ENCODE data around the gene ATN1. TPM values are rescaled to one million over a fixed set of nuclear protein-coding genes. Genes with fewer than 3 reads are reported as not detected.
"Not testable (repeated sequence)": the region's sequence is repeated elsewhere in the genome, so short reads cannot be mapped to it uniquely, and the experiment has no call there.

Gene ATN1, protein sequence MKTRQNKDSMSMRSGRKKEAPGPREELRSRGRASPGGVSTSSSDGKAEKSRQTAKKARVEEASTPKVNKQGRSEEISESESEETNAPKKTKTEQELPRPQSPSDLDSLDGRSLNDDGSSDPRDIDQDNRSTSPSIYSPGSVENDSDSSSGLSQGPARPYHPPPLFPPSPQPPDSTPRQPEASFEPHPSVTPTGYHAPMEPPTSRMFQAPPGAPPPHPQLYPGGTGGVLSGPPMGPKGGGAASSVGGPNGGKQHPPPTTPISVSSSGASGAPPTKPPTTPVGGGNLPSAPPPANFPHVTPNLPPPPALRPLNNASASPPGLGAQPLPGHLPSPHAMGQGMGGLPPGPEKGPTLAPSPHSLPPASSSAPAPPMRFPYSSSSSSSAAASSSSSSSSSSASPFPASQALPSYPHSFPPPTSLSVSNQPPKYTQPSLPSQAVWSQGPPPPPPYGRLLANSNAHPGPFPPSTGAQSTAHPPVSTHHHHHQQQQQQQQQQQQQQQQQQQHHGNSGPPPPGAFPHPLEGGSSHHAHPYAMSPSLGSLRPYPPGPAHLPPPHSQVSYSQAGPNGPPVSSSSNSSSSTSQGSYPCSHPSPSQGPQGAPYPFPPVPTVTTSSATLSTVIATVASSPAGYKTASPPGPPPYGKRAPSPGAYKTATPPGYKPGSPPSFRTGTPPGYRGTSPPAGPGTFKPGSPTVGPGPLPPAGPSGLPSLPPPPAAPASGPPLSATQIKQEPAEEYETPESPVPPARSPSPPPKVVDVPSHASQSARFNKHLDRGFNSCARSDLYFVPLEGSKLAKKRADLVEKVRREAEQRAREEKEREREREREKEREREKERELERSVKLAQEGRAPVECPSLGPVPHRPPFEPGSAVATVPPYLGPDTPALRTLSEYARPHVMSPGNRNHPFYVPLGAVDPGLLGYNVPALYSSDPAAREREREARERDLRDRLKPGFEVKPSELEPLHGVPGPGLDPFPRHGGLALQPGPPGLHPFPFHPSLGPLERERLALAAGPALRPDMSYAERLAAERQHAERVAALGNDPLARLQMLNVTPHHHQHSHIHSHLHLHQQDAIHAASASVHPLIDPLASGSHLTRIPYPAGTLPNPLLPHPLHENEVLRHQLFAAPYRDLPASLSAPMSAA (N-terminal part only)
- total RNA-seq: 12.1 and 18.7 TPM in 2 replicates

DNA sequence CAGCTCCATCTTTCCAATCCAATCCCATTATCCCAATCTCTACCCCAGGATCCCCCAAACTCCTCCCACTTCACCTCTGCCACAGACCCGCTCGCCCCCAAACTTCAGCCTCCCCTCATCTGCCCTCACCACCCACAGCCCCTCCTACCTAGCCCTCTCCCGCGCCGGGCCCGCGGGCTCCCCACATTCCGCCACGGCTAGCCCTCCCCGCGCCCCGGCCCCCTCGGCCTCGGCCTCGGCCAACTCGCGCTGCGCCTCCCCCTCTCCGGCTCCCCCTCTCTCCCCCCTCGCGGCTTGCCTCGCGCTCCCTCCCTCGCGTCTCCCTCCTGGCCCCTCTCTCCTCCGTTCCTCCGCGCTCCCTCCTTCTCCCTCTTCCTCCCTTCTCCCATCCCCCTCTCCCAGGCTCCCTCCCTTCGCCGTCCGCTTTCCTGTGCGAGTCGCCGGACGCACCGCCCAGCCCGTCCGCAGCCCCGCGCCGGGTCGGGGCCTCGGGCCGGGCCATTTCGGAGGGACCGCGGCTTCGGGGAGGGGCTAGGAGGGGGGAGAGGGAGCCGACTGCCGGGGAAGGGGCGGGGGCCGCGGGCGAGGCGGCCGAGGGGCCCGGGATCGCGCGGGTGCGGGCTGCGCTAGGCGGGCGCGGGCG, at the start of gene ATN1:
Gene ATN1 (plus strand): TSS at position 581 of the 643 bp plus-strand sequence. CDS start 6,043 bp downstream, outside the sequence.
- peak; percentile 66 for DNase-seq

- not testable (repeated sequence) for DNase-seq
These were observed 47.9 kb upstream of the ATN1 start for GRCh38 chr12:6879824-6880223.

GRCh38 chr12:6883252-6883651, 44.5 kb upstream of the ATN1 start:
- no peak for DNase-seq

GRCh38 chr12:6883683-6884082, 44.1 kb upstream of the ATN1 start:
- DNase-seq: no peak

GRCh38 chr12:6884539-6884938, 43.2 kb upstream of the ATN1 start:
- DNase-seq: no peak

DNA sequence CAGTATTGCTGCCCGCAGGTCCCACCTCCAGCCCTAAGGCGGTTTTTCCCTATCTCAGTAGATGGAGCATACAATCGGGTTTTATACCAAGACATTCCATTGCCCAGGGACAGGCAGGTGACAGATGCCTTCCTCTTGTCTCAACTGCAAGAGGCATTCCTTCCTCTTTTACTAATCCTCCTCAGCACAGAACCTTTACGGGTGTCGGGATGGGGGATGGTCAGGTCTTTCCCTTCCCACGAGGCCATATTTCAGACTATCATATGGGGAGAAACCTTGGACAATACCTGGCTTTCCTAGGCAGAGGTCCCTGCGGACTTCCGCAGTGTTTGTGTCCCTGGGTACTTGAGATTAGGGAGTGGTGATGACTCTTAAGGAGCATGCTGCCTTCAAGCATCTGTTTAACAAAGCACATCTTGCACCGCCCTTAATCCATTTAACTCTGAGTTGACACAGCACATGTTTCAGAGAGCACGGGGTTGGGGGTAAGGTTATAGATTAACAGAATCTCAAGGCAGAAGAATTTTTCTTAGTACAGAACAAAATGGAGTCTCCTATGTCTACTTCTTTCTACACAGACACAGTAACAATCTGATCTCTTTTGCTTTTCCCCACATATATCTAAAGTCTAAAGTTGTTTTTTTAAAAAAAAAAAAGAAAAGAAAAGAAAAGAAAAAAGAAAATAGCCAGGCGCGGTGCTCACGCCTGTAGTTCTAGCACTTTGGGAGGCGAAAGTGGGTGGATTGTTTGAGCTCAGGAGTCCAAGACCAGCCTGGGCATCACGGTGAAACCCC, 41.4 kb upstream of the ATN1 start:
- not testable (repeated sequence) for DNase-seq

GRCh38 chr12:6887460-6887859, 40.3 kb upstream of the ATN1 start:
- DNase-seq: no peak

DNA sequence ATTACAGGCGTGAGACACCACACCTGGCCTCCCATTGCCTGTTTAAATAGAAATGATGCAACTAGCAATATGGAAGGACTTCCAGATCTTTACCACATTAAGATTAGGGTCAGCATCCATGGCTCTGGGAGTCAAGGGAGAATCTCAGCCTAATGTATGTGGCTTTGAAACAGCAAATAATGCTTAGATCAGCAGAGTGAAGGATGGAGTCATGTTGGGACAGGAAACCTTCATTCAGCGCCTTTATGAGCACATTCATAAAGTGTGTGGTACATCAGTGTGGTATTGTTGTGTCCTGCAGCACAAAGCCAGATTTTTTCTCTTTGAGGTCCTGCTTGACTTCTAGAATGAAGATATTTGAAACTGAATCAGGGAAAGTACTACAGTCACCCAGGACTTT, 39.4 kb upstream of the ATN1 start:
- no peak for DNase-seq

- not testable (repeated sequence) for DNase-seq
These were observed 39.0 kb upstream of the ATN1 start for GRCh38 chr12:6888794-6889193.

DNA sequence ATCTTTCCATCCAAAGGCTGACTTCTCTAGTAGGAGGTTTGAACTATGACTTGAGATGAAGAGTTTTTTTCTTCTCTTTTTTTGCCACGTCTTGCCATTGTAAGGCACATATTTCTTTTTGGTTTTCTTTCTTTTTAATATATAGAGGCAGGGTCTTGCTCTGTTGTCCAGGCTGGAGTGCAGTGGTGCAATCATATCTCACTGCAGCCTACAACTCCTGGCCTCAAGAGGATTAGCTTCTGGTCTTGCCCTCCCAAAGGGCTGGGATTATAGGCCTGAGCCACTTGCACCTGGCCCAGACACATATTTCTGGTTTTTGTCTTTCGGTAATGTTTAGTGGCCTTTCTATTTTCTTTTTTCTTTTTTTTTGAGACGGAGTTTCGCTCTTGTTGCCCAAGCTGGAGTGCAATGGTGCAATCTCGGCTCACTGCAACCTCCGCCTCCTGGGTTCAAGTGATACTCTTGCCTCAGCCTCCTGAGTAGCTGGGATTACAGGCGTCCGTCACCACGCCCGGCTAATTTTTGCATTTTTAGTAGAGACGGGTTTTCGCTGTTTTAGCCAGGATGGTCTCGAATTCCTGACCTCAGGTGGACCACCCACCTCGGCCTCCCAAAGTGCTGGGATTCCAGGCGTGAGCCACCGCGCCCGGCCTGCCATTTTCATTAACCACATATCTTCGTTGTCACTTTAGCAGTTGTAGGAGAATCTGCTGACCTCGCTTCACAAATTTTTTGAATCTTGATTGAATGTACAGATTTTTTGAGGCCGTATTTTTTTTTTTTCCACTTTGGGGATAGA, 37.8 kb upstream of the ATN1 start:
- not testable (repeated sequence) for DNase-seq

GRCh38 chr12:6890789-6891645, 36.7 kb upstream of the ATN1 start:
- DNase-seq: peak; percentile 99

DNA sequence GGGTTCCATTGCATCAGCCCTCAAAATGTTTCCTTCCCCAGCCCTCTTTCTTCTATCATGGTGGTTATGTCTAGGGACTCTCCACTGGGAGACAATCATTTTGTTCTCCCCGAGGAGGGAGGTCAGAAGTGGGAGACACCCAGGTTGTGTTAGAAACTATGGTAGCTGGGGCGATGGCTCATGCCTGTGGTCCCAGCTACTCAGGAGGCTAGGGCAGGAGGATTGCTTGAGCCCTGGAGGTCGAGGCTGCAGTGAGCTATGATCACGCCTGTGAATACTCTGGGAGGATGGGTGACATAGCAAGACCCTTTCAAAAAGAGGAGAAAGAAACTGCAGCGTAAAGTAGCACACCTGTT, 36.1 kb upstream of the ATN1 start:
- no peak for DNase-seq

GRCh38 chr12:6892683-6893082, 35.1 kb upstream of the ATN1 start:
- not testable (repeated sequence) for DNase-seq

- DNase-seq: no peak
These were observed 33.4 kb upstream of the ATN1 start for GRCh38 chr12:6894321-6894720.

DNA sequence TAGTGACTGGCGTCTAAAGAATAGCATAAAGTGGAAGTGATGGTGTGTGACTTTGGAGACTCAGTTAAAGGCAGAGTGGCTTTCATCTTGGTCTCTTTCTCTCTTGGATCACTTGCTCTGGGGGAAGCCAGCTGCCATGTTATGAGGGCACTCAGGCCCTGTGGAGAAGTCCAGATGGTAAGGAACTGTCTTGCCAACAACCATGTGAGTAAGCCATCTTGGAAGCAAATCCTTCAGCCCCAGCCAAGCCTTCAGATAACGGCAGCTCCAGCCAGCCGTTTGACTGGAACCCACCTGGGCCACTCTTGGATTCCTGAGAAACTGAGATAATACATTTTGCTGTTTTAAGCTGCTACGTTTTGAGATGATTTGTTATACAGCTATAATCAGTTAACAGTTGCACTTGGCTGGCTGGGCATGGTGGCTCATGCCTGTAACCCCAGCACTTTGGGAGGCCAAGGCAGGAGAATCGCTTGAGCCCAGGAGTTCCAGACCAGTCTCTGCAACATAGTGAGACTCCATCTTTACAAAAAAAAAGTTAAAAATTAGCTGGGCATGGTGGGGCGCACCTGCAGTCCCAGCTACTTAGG, 30.8 kb upstream of the ATN1 start:
- no peak for DNase-seq

GRCh38 chr12:6899427-6899826, 28.3 kb upstream of the ATN1 start:
- DNase-seq: no peak

DNA sequence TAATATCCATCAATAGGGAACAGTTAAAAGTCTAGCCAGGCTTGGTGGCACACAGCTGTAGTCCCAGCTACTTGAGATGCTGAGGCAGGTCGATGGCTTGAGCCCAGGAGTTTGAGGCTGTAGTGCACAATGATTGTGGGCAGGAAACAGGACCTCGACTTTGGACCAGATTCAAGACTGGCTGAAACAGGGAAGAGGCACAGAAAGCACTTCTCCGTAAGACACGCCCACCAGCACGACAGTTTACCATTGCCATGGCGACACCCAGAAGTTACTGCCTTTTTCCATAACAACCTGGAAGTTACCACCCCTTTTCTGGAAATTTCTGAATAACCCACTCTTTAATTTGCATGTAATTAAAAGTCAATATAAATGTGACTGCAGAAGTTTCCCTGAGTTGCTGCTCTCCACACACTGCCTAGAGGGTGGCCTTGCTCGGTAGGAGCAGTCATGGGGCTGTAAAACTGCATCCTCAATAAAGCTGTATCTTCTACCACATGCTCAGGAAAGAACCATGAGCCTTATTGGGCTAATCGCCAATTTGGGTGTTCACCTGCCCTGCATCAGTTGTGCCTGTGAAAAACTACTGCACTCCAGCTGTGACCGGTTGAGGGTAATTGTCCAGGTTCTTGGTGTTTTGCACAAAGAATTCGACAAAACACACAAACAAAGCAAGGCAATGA, 27.8 kb upstream of the ATN1 start:
- DNase-seq: peak; percentile 88

DNA sequence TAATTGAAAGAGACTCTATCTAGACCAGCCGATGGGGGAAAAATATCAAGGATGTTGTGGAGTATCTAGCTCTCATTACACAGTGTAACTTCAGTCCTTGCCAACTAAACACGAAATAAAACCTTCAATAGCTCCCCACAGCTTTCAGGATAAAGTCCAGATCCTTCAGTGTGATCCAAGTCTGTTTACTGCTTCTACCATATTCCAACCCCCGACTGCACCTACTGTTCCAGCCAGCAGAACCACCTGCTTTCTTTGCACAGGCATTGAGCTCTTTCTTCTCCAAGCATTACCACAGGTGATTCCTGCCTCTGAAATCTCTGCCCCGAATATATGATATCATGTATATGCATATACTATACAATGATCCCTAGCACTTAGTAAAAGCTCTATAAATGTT, 25.3 kb upstream of the ATN1 start:
- DNase-seq: no peak

- no peak for DNase-seq
These were observed 24.0 kb upstream of the ATN1 start for GRCh38 chr12:6903722-6904121.
